Breast epithelium (tissue), 4 donors: ENCODE measurements around the gene SCN9A. TPM values are rescaled to one million over a fixed set of nuclear protein-coding genes. Genes with fewer than 3 reads are reported as not detected.

Experiments
- DNase-seq, 2 donors: peaks; one replicate each; pipeline ENCODE4 v3.0.0-alpha.2; 2019; ENCODE audit warnings: low spot score in 2 of 2
- H3K27ac ChIP-seq, 2 donors: fragments of 200-600 bp; sonication (generic) in 1 of 2; one replicate each; pipeline ENCODE4 v1.5.1; 2016 to 2019; ENCODE audit warnings: mild to moderate bottlenecking in 1 of 2
- H3K27me3 ChIP-seq, 2 donors: fragments of 200-600 bp; sonication (generic) in 1 of 2; one replicate each; pipeline versions ENCODE4 v1.5.1 to v1.6.0; 2017 to 2019; ENCODE audit warnings: control low read depth in 1 of 2, mild to moderate bottlenecking in 1 of 2
- H3K36me3 ChIP-seq: fragments of 200-600 bp; one replicate; pipeline ENCODE4 v1.5.1; 2019
- H3K4me1 ChIP-seq, 2 donors: fragments of 200-600 bp; sonication (generic); one replicate each; pipeline ENCODE4 v1.5.1; 2016 to 2019; ENCODE audit warnings: control low read depth in 1 of 2
- H3K4me3 ChIP-seq, 3 donors: fragments of 200-600 bp; sonication (generic); 1 replicate in 2 of 3; 2 replicates in 1 of 3; pipeline ENCODE4 v1.5.1; 2016 to 2019; ENCODE audit warnings: mild to moderate bottlenecking in 3 of 3, moderate library complexity in 2 of 3
- H3K9me3 ChIP-seq, 2 donors: fragments of 200-600 bp; sonication (generic) in 1 of 2; one replicate each; pipeline ENCODE4 v1.5.1; 2016 to 2019; ENCODE audit warnings: control low read depth in 1 of 2
- CTCF ChIP-seq, 3 donors: fragments of 450-650 bp; IDR thresholded peaks; one replicate each; pipeline ENCODE4 v1.5.1; 2016 to 2017; ENCODE audit warnings: antibody characterized with exemption in 3 of 3, mild to moderate bottlenecking in 3 of 3, moderate library complexity in 3 of 3
- POLR2A ChIP-seq: fragments of 450-650 bp; IDR thresholded peaks from one replicate; pipeline ENCODE4 v1.6.1; 2016; ENCODE audit warnings: antibody characterized with exemption, mild to moderate bottlenecking, moderate library complexity
- POLR2AphosphoS5 ChIP-seq, 3 donors: sonication (generic); formaldehyde crosslinking; IDR thresholded peaks; one replicate each; pipeline ENCODE4 v1.6.1; 2017; ENCODE audit warnings: antibody characterized with exemption in 3 of 3
- intact Hi-C: fragments of 100-400 bp; cut with DNase I; formaldehyde crosslinking; loops from one replicate; pipeline ENCODE4 v1.15.1; 2023; ENCODE audit warnings: low total_unique reads
- total RNA-seq, 3 donors: library from RNA; depleted of rRNA; stranded (reverse); fragments of >200 nt; gene quantifications; one replicate each; pipeline ENCODE4 v1.1.0, GENCODE V29; 2016

SCN9A gene
- total RNA-seq, 3 donors from 2014 or later, result 2.0 to 12.5 (median 3.5) TPM

- H3K9me3 ChIP-seq, result no peaks in the 10 kb centered on the region
- no peaks in the 10 kb centered on the region for H3K4me1 ChIP-seq
- no peak for DNase-seq
- no peak overlapping the region for H3K27ac ChIP-seq
- no peak overlapping the region for H3K4me3 ChIP-seq
- H3K36me3 ChIP-seq, result no peaks in the 10 kb centered on the region
- TF ChIP-seq POLR2AphosphoS5 (IDR thresholded peaks at IDR 0.05) (no peak), CTCF (IDR thresholded peaks at IDR 0.05) (no peak), POLR2A (no peak)
- intact Hi-C loops, result no loop called here
- H3K27me3 ChIP-seq, result no peaks in the 10 kb centered on the region
These were observed 227.9 kb downstream of the SCN9A start for GRCh38 chr2:166147883-166148282.

Other genes starting within 250 kb of the SCN9A start
- gene SCN1A, start 247.9 kb downstream of the SCN9A start, total RNA-seq, result not detected
- gene SCN7A, start 118.3 kb upstream of the SCN9A start, total RNA-seq, result 10 to 100 TPM; 11.5 to 13.3 (median 12.1) TPM